ENCODE measurements around the gene COTL1.

- TF ChIP-seq TOX (CRISPR knock-in tag; IDR thresholded peaks at IDR 0.05; ENCODE audit: borderline replicate concordance) (no peak), PPARA (CRISPR knock-in tag; IDR thresholded peaks at IDR 0.05; ENCODE audit: borderline replicate concordance) (no peak), ZFP30 (CRISPR knock-in tag; IDR thresholded peaks at IDR 0.05) (no peak), SNAI2 (CRISPR knock-in tag; IDR thresholded peaks at IDR 0.05) (no peak), GLIS3 (CRISPR knock-in tag; IDR thresholded peaks at IDR 0.05) (no peak), BACH2 (CRISPR knock-in tag; IDR thresholded peaks at IDR 0.05; ENCODE audit: borderline replicate concordance) (no peak), ISL1 (CRISPR knock-in tag; IDR thresholded peaks at IDR 0.05) (no peak), POU6F1 (CRISPR knock-in tag; IDR thresholded peaks at IDR 0.05; ENCODE audit: borderline replicate concordance, low read depth) (no peak), ZC3H10 (CRISPR knock-in tag; IDR thresholded peaks at IDR 0.05) (no peak), CSDC2 (CRISPR knock-in tag; IDR thresholded peaks at IDR 0.05) (no peak)
- TF ChIP-seq, protein P1, sequence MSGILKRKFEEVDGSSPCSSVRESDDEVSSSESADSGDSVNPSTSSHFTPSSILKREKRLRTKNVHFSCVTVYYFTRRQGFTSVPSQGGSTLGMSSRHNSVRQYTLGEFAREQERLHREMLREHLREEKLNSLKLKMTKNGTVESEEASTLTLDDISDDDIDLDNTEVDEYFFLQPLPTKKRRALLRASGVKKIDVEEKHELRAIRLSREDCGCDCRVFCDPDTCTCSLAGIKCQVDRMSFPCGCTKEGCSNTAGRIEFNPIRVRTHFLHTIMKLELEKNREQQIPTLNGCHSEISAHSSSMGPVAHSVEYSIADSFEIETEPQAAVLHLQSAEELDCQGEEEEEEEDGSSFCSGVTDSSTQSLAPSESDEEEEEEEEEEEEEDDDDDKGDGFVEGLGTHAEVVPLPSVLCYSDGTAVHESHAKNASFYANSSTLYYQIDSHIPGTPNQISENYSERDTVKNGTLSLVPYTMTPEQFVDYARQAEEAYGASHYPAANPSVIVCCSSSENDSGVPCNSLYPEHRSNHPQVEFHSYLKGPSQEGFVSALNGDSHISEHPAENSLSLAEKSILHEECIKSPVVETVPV (CRISPR knock-in tag; IDR thresholded peaks at IDR 0.05) = no peak
Measured at GRCh38 chr16:84548508-84548907, 69.4 kb downstream of the COTL1 start.

All from SK-N-SH treated with all-trans-retinoic acid at 6 μM for 48 hours (cell line).